H1 (cell line): ENCODE measurements around the gene CRYBB3. TPM values are rescaled to one million over a fixed set of nuclear protein-coding genes. Genes with fewer than 3 reads are reported as not detected.
"Not testable (repeated sequence)": the region's sequence is repeated elsewhere in the genome, so short reads cannot be mapped to it uniquely, and the experiment has no call there.

Source experiments
- CTCF ChIA-PET: fragments of 300-600 bp; sonication (Branson Sonifier 250); formaldehyde crosslinking; loops from one replicate; lab custom pipeline; 2021; ENCODE audit not compliant: partially characterized antibody; lab: Charles Lee
- POLR2A ChIA-PET: fragments of 300-600 bp; sonication (Branson Sonifier 250); formaldehyde crosslinking; loops from one replicate; lab custom pipeline; 2021; ENCODE audit warnings: inconsistent platforms; ENCODE audit not compliant: partially characterized antibody; lab: Charles Lee
- DNase-seq, 2 experiments: peaks; one replicate each; pipeline versions ENCODE4 v3.0.0 to v3.0.0-alpha.2; 2010 to 2022; ENCODE audit warnings: low spot score in 2 of 2, low read depth in 1 of 2, mixed read lengths in 1 of 2
- FAIRE-seq: peaks from 2 replicates; lab custom pipeline; 2011; peaks lifted over from hg19 to GRCh38; lab: Jason Lieb, UNC
- H2AFZ ChIP-seq: 2 replicates; pipeline ENCODE4 v1.8.1; 2012; ENCODE audit warnings: low read length, inconsistent platforms
- H2AK5ac ChIP-seq: 2 replicates; pipeline ENCODE4 v1.6.1; 2013; ENCODE audit warnings: low read depth, low read length
- H2BK120ac ChIP-seq: replicated peaks from 2 replicates; pipeline ENCODE3; 2013; ENCODE audit warnings: low read depth, low read length, inconsistent platforms
- H2BK12ac ChIP-seq: 2 replicates; pipeline ENCODE4 v1.6.1; 2013; ENCODE audit warnings: low read depth, low read length
- H2BK15ac ChIP-seq: 2 replicates; pipeline ENCODE4 v1.6.1; 2013; ENCODE audit warnings: low read length
- H2BK20ac ChIP-seq: 2 replicates; pipeline ENCODE4 v1.6.1; 2013; ENCODE audit warnings: low read length
- H2BK5ac ChIP-seq: 2 replicates; pipeline ENCODE4 v1.6.1; 2013; ENCODE audit warnings: low read depth, low read length
- H3K14ac ChIP-seq: 2 replicates; pipeline ENCODE4 v1.6.1; 2013; ENCODE audit warnings: inconsistent platforms; ENCODE audit not compliant: insufficient read length
- H3K18ac ChIP-seq: 2 replicates; pipeline ENCODE4 v1.6.1; 2013; ENCODE audit warnings: low read length; ENCODE audit errors: extremely low read depth
- H3K23ac ChIP-seq: 2 replicates; pipeline ENCODE4 v1.6.1; 2013; ENCODE audit warnings: inconsistent platforms; ENCODE audit not compliant: insufficient read length
- H3K23me2 ChIP-seq: 2 replicates; pipeline ENCODE4 v1.6.1; 2013; ENCODE audit warnings: low read depth, low read length
- H3K27ac ChIP-seq: 2 replicates; pipeline ENCODE4 v1.6.1; 2011; ENCODE audit warnings: low read depth, low read length, inconsistent platforms
- H3K27me3 ChIP-seq, 4 experiments: replicated peaks in 1 of 4; 1 replicate in 1 of 4; 2 replicates in 3 of 4; pipeline versions ENCODE4 v1.6.1 to v1.8.1; 2011 to 2013; ENCODE audit warnings: low read length in 3 of 4, mild to moderate bottlenecking in 3 of 4, inconsistent platforms in 2 of 4, mixed read lengths in 2 of 4, moderate library complexity in 1 of 4; ENCODE audit not compliant: control insufficient read depth in 3 of 4, insufficient read depth in 3 of 4; ENCODE audit errors: extremely low read depth in 1 of 4
- H3K36me3 ChIP-seq, 4 experiments: 2 replicates each; pipeline versions ENCODE4 v1.6.1 to v1.8.1; 2011 to 2013; ENCODE audit warnings: mild to moderate bottlenecking in 4 of 4, low read length in 3 of 4, moderate library complexity in 2 of 4, control low read depth in 1 of 4, inconsistent platforms in 1 of 4; ENCODE audit not compliant: insufficient read depth in 4 of 4, control insufficient read depth in 2 of 4
- H3K4ac ChIP-seq: replicated peaks from 2 replicates; pipeline ENCODE3; 2013; ENCODE audit warnings: low read length, low read depth, mixed read lengths, inconsistent platforms; ENCODE audit not compliant: insufficient read length
- H3K4me1 ChIP-seq, 4 experiments: replicated peaks in 1 of 4; 1 replicate in 1 of 4; 2 replicates in 3 of 4; pipeline versions ENCODE4 v1.6.1 to v1.8.1; 2011 to 2013; ENCODE audit warnings: low read length in 3 of 4, inconsistent platforms in 2 of 4, mixed read lengths in 1 of 4; ENCODE audit not compliant: insufficient read depth in 4 of 4, control insufficient read depth in 3 of 4
- H3K4me2 ChIP-seq, 2 experiments: 2 replicates each; pipeline versions ENCODE4 v1.6.1 to v1.8.1; 2011 to 2013; ENCODE audit warnings: low read depth in 2 of 2, low read length in 2 of 2, control low read depth in 1 of 2, inconsistent platforms in 1 of 2, mild to moderate bottlenecking in 1 of 2; ENCODE audit not compliant: insufficient read depth in 1 of 2
- H3K4me3 ChIP-seq, 4 experiments: fragments of 200-600, 300-600 bp in 1 of 4; sonication (generic), shearing (Covaris generic), sonication (Bioruptor Twin) in 1 of 4; 2 replicates each; pipeline versions ENCODE4 v1.5.1 to v1.8.1; 2011 to 2016; ENCODE audit warnings: low read length in 4 of 4, low read depth in 3 of 4, control low read depth in 2 of 4, inconsistent platforms in 2 of 4, mild to moderate bottlenecking in 2 of 4, mixed read lengths in 1 of 4, moderate library complexity in 1 of 4; ENCODE audit not compliant: insufficient read depth in 2 of 4; ENCODE audit errors: extremely low read depth in 1 of 4
- H3K56ac ChIP-seq: replicated peaks from 2 replicates; pipeline ENCODE3; 2013; ENCODE audit warnings: low read depth, mild to moderate bottlenecking, mixed read lengths, low read length, inconsistent platforms; ENCODE audit not compliant: insufficient read length
- H3K79me1 ChIP-seq: 2 replicates; pipeline ENCODE4 v1.6.1; 2013; ENCODE audit warnings: low read depth, low read length, control low read depth
- H3K79me2 ChIP-seq, 2 experiments: 2 replicates each; pipeline versions ENCODE4 v1.6.1 to v1.8.1; 2012 to 2013; ENCODE audit warnings: low read length in 2 of 2, mild to moderate bottlenecking in 2 of 2, inconsistent platforms in 1 of 2; ENCODE audit not compliant: insufficient read depth in 2 of 2, control insufficient read depth in 1 of 2
- H3K9ac ChIP-seq, 4 experiments: replicated peaks in 1 of 4; 1 replicate in 1 of 4; 2 replicates in 3 of 4; pipeline versions ENCODE4 v1.6.1 to v1.8.1; 2011 to 2013; ENCODE audit warnings: low read depth in 3 of 4, low read length in 3 of 4, control low read depth in 2 of 4, mild to moderate bottlenecking in 2 of 4, moderate library complexity in 2 of 4, inconsistent platforms in 1 of 4; ENCODE audit errors: extremely low read depth in 1 of 4
- H3K9me3 ChIP-seq, 2 experiments: 2 replicates each; pipeline versions ENCODE4 v1.6.1 to v1.8.1; 2012 to 2013; ENCODE audit warnings: mild to moderate bottlenecking in 2 of 2, moderate library complexity in 2 of 2, control low read depth in 1 of 2, inconsistent platforms in 1 of 2, low read depth in 1 of 2, low read length in 1 of 2, mixed read lengths in 1 of 2; ENCODE audit not compliant: insufficient read depth in 2 of 2
- H4K20me1 ChIP-seq, 2 experiments: replicated peaks in 1 of 2; 2 replicates each; pipeline versions ENCODE3 to v1.8.1; 2011 to 2013; ENCODE audit warnings: inconsistent platforms in 2 of 2, low read length in 2 of 2, mild to moderate bottlenecking in 1 of 2; ENCODE audit not compliant: insufficient read depth in 2 of 2, control insufficient read depth in 1 of 2
- H4K5ac ChIP-seq: 2 replicates; pipeline ENCODE4 v1.6.1; 2013; ENCODE audit warnings: low read length, low read depth, mixed read lengths, inconsistent platforms; ENCODE audit not compliant: insufficient read length
- H4K8ac ChIP-seq: 2 replicates; pipeline ENCODE4 v1.8.0; 2013; ENCODE audit warnings: mild to moderate bottlenecking, moderate library complexity, low read length, inconsistent platforms; ENCODE audit not compliant: insufficient read depth; ENCODE audit errors: extremely low read depth
- H4K91ac ChIP-seq: replicated peaks from 2 replicates; pipeline ENCODE3; 2013; ENCODE audit warnings: low read length, mixed read lengths, inconsistent platforms; ENCODE audit not compliant: insufficient read length
- GABPA ChIP-seq: IDR thresholded peaks from 2 replicates; pipeline ENCODE4 v1.6.1; 2011; ENCODE audit warnings: mild to moderate bottlenecking, low read length, moderate library complexity, borderline replicate concordance; ENCODE audit not compliant: insufficient read depth
- NRF1 ChIP-seq: IDR thresholded peaks from 2 replicates; pipeline ENCODE4 v1.6.1; 2011; ENCODE audit warnings: mild to moderate bottlenecking, low read depth, low read length, improper control_type of control experiment
- RAD21 ChIP-seq, 2 experiments: IDR thresholded peaks in 1 of 2; conservative IDR thresholded peaks in 1 of 2; 2 replicates each; pipeline ENCODE4 v1.6.1; 2011; ENCODE audit warnings: low read depth in 2 of 2, low read length in 2 of 2, improper control_type of control experiment in 1 of 2, inconsistent platforms in 1 of 2, mild to moderate bottlenecking in 1 of 2, moderate library complexity in 1 of 2
- TCF12 ChIP-seq: IDR thresholded peaks from 2 replicates; pipeline ENCODE4 v1.6.1; 2011; ENCODE audit warnings: low read depth, mild to moderate bottlenecking, low read length
- YY1 ChIP-seq: IDR thresholded peaks from 2 replicates; pipeline ENCODE4 v1.6.1; 2011; ENCODE audit warnings: low read depth, mild to moderate bottlenecking, low read length
- WGBS, 2 experiments: shearing (Covaris generic) in 1 of 2; methylation state at CpG; one replicate each; pipeline versions ENCODE4 v1.1.6 to v1.1.7; 2013 to 2015; ENCODE audit warnings: low lambda C conversion rate in 2 of 2, mixed read lengths in 2 of 2, inconsistent platforms in 1 of 2, low coverage in 1 of 2, missing lambda C conversion rate in 1 of 2; ENCODE audit not compliant: insufficient replicate concordance in 2 of 2, insufficient coverage in 1 of 2, insufficient read length in 1 of 2; ENCODE audit errors: extremely low coverage in 1 of 2, missing lambda C conversion rate in 1 of 2; 5-methylcytosine and 5-hydroxymethylcytosine counted together
- polyA plus RNA-seq, 7 experiments: library from polyadenylated mRNA; depleted of rRNA in 3 of 7; stranded (reverse) in 5 of 7; unstranded in 2 of 7; fragments of >200 nt in 5 of 7; fragments of 200-250 nt in 2 of 7; gene quantifications; 1 replicate in 5 of 7; 2 replicates in 1 of 7; 4 replicates in 1 of 7; pipeline versions ENCODE4 v1.2.1 to v1.2.3, GENCODE V29; 2011 to 2013; ENCODE audit warnings: missing spikeins in 2 of 7, mixed read lengths in 2 of 7
- total RNA-seq: library from RNA; stranded (reverse); fragmentation: NEBNext Ultra II Directional; extraction: Animal tissue kit (Norgen Biotek cat#: 25700); gene quantifications from 2 replicates; pipeline ENCODE4 v1.2.1, GENCODE V29; 2021
- TF ChIP-seq, protein P1 (sequence below): IDR thresholded peaks from 2 replicates; pipeline ENCODE4 v1.6.1; 2012; ENCODE audit warnings: inconsistent platforms
- TF ChIP-seq, protein P2 (sequence below): IDR thresholded peaks from 2 replicates; pipeline ENCODE4 v1.6.1; 2012; ENCODE audit warnings: inconsistent platforms
- TF ChIP-seq, protein P3 (sequence below), 3 experiments: IDR thresholded peaks; 1 replicate in 2 of 3; 2 replicates in 1 of 3; pipeline versions ENCODE4 v1.5.1 to v1.6.1; 2011; ENCODE audit warnings: low read length in 3 of 3, mild to moderate bottlenecking in 3 of 3, inconsistent platforms in 2 of 3, low read depth in 1 of 3, moderate library complexity in 1 of 3; ENCODE audit not compliant: insufficient read depth in 1 of 3; ENCODE audit errors: control extremely low read depth in 1 of 3

CRYBB3 gene
- total and polyA plus RNA-seq, 2 of the 8 experiments (the other 6 are each of a cell fraction or from before 2014, with no cell fraction given): 0.44 to 0.58 TPM

DNA sequence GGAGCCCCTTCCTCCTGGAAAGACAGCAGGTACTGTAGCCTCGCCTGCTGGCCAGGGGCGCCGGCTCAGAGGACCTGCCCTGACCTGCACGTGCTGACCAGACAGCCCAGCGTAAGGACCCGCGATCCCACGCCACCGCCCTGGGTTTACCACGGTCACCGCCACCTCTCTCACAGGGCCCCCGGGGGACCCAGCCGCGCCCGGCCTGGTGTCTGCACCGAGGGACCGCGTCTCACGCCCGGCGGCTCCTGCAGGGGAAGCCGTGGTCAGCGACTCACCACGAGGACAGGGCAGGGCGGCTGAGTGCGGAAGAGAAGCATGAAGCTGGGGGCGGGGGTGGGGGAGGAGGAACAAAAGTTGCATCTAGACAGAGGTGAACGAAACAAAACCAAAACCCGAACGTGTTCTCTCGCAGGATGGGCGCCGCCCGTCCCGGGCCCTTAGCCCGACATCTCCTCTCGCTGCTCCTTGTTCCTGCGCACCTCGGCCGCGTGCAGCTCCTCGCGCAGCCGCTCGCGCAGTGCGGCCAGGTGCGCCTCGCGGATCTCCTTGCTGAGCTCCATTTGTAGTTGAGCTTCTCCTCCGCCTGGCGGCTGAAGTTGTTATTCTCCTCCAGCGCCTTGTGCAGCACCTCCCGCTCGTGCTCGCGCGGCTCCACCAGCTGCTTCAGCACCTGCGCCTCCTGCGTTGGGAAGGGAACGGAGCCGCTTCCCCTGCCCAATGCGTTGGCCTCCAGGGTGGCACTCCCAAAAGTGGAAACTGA lies 20.6 kb upstream of the CRYBB3 start:
- H2AK5ac ChIP-seq, FAIRE-seq, H4K91ac ChIP-seq, H2BK12ac ChIP-seq, H3K27ac ChIP-seq, H3K4me1 ChIP-seq, H4K8ac ChIP-seq, POLR2A ChIA-PET, H2BK20ac ChIP-seq, H3K4ac ChIP-seq, H3K4me2 ChIP-seq, H3K9ac ChIP-seq, H3K36me3 ChIP-seq, H2BK15ac ChIP-seq, H2BK5ac ChIP-seq, H3K4me3 ChIP-seq, H3K23ac ChIP-seq, H2AFZ ChIP-seq, H3K23me2 ChIP-seq, H4K20me1 ChIP-seq, H3K79me2 ChIP-seq, H4K5ac ChIP-seq, H3K9me3 ChIP-seq, H3K27me3 ChIP-seq, H3K18ac ChIP-seq, H3K56ac ChIP-seq, H2BK120ac ChIP-seq, H3K79me1 ChIP-seq, H3K14ac ChIP-seq: not testable (repeated sequence)
- peak; percentile 13 to 69 for DNase-seq
- CTCF ChIA-PET: interaction anchor here (0.5 to 3.8 kb wide), 13 partner anchors 10 to 472 kb away, joined by 3 to 11 read pairs (median 3); no protein-coding TSS in a partner anchor
- WGBS, 2 experiments: 35% methylated on average over 13 of the region's 63 CpGs; no CpG with 5 or more reads in 1 of the 2 experiments
- TF ChIP-seq, protein P1, sequence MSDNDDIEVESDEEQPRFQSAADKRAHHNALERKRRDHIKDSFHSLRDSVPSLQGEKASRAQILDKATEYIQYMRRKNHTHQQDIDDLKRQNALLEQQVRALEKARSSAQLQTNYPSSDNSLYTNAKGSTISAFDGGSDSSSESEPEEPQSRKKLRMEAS: peak; percentile 94
- TF ChIP-seq GABPA (peak; percentile 35; the same call in 1 of the 2 replicates), TCF12 (0 out of 2 replicates have a peak, but pooled peaks have one; percentile 41), NRF1 (peak; percentile 22; the same call in 1 of the 2 replicates), YY1 (0 out of 2 replicates have a peak, but pooled peaks have one; percentile 49), RAD21 (IDR thresholded peaks at IDR 0.05 in 1 of 2, conservative IDR thresholded peaks at IDR 0.05 in 1 of 2; ENCODE audit: low read depth in 2 of 2, low read length in 2 of 2) (peak; percentile 46 to 57; a peak in 3 of 4 replicates)
- TF ChIP-seq, protein P2, sequence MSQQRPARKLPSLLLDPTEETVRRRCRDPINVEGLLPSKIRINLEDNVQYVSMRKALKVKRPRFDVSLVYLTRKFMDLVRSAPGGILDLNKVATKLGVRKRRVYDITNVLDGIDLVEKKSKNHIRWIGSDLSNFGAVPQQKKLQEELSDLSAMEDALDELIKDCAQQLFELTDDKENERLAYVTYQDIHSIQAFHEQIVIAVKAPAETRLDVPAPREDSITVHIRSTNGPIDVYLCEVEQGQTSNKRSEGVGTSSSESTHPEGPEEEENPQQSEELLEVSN: peak; percentile 85
- TF ChIP-seq, protein P3, sequence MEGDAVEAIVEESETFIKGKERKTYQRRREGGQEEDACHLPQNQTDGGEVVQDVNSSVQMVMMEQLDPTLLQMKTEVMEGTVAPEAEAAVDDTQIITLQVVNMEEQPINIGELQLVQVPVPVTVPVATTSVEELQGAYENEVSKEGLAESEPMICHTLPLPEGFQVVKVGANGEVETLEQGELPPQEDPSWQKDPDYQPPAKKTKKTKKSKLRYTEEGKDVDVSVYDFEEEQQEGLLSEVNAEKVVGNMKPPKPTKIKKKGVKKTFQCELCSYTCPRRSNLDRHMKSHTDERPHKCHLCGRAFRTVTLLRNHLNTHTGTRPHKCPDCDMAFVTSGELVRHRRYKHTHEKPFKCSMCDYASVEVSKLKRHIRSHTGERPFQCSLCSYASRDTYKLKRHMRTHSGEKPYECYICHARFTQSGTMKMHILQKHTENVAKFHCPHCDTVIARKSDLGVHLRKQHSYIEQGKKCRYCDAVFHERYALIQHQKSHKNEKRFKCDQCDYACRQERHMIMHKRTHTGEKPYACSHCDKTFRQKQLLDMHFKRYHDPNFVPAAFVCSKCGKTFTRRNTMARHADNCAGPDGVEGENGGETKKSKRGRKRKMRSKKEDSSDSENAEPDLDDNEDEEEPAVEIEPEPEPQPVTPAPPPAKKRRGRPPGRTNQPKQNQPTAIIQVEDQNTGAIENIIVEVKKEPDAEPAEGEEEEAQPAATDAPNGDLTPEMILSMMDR (IDR thresholded peaks at IDR 0.05; ENCODE audit: control extremely low read depth in 1 of 3, insufficient read depth in 1 of 3, low read depth in 1 of 3, low read length in 3 of 3): peak; percentile 54 to 73 (median 59)
